Suprapubic skin (tissue), 4 donors: ENCODE measurements around the gene ASTN2. TPM values are rescaled to one million over a fixed set of nuclear protein-coding genes. Genes with fewer than 3 reads are reported as not detected.

Experiments used
- DNase-seq, 2 donors: peaks; one replicate each; pipeline ENCODE4 v3.0.0-alpha.2; 2019; ENCODE audit warnings: low spot score in 2 of 2
- H3K27ac ChIP-seq: fragments of 200-600 bp; sonication (generic); one replicate; pipeline ENCODE4 v1.5.1; 2019
- H3K27me3 ChIP-seq: fragments of 200-600 bp; sonication (generic); one replicate; pipeline ENCODE4 v1.5.1; 2019
- H3K36me3 ChIP-seq: fragments of 200-600 bp; sonication (generic); one replicate; pipeline ENCODE4 v1.5.1; 2019
- H3K4me1 ChIP-seq: fragments of 200-600 bp; sonication (generic); one replicate; pipeline ENCODE4 v1.5.1; 2019
- H3K4me3 ChIP-seq: fragments of 200-600 bp; sonication (generic); one replicate; pipeline ENCODE4 v1.5.1; 2019; ENCODE audit warnings: mild to moderate bottlenecking
- H3K9me3 ChIP-seq: fragments of 200-600 bp; sonication (generic); one replicate; pipeline ENCODE4 v1.5.1; 2019
- CTCF ChIP-seq, 2 donors: fragments of 200-600 bp in 1 of 2; fragments of 450-650 bp in 1 of 2; sonication (generic) in 1 of 2; IDR thresholded peaks; one replicate each; pipeline ENCODE4 v1.5.1; 2016 to 2019; ENCODE audit warnings: antibody characterized with exemption in 2 of 2, mild to moderate bottlenecking in 1 of 2, moderate library complexity in 1 of 2
- EP300 ChIP-seq: sonication (generic); formaldehyde crosslinking; IDR thresholded peaks from one replicate; pipeline ENCODE4 v1.6.1; 2017; ENCODE audit warnings: antibody characterized with exemption
- POLR2A ChIP-seq, 2 donors: fragments of 450-650 bp; IDR thresholded peaks; one replicate each; pipeline ENCODE4 v1.6.1; 2017; ENCODE audit warnings: antibody characterized with exemption in 2 of 2, mild to moderate bottlenecking in 2 of 2, moderate library complexity in 2 of 2
- POLR2AphosphoS5 ChIP-seq, 3 donors: sonication (generic); formaldehyde crosslinking; IDR thresholded peaks; one replicate each; pipeline ENCODE4 v1.6.1; 2017; ENCODE audit warnings: antibody characterized with exemption in 3 of 3
- WGBS: methylation state at CpG from one replicate; pipeline ENCODE4 v1.1.5; 2018; 5-methylcytosine and 5-hydroxymethylcytosine counted together
- total RNA-seq, 4 donors: library from RNA; depleted of rRNA; stranded (reverse); fragments of >200 nt; gene quantifications; one replicate each; pipeline ENCODE4 v1.1.0, GENCODE V29; 2016

ASTN2 gene
- total RNA-seq, 4 donors from 2014 or later = 2.0 to 6.9 (median 3.8) TPM

DNA sequence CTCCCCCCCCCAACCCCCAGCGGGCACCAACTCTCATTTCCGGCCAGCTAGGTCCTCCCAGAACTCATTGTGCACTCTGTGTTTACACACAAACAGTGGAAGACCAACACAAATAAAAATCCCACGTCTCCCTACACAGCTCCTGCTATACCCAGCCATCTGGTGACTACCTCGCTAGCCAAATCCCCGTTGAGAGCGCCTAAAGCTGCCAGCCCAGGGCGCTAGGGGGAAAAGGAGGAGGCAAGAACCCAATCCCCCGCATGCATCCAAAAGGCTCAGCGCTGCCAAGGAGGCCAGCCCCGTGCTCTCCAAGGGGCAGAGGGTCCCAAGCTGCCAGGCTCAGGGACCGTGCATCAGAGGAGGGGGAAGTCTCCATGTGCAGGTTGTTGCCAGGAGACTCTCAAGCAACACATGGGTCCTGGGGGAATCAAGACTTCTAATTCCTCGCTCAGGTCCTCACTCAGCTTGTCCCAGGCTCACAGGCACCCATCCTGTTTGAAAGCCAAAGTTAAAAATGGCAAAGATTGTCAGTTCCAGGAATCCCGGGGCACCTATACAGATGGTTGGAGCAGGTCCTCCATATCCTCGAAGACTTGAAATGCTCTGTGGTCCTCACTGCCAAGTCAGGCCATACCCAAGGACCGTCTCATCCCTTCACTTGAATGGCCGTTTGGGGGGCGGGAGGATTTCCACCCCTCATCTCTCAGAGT lies 2.7 kb downstream of the ASTN2 start:
- no peak for DNase-seq
- peaks cover 26% of the 10 kb centered on the region for H3K4me1 ChIP-seq
- no peak overlapping the region for H3K27ac ChIP-seq
- no peak overlapping the region for H3K4me3 ChIP-seq
- H3K9me3 ChIP-seq = no peaks in the 10 kb centered on the region
- peaks cover 56% of the 10 kb centered on the region for H3K27me3 ChIP-seq
- 50% methylated on average over 11 of the region's 17 CpGs for WGBS
- TF ChIP-seq EP300 (no peak), CTCF (IDR thresholded peaks at IDR 0.05) (no peak)
- no peaks in the 10 kb centered on the region for H3K36me3 ChIP-seq

DNA sequence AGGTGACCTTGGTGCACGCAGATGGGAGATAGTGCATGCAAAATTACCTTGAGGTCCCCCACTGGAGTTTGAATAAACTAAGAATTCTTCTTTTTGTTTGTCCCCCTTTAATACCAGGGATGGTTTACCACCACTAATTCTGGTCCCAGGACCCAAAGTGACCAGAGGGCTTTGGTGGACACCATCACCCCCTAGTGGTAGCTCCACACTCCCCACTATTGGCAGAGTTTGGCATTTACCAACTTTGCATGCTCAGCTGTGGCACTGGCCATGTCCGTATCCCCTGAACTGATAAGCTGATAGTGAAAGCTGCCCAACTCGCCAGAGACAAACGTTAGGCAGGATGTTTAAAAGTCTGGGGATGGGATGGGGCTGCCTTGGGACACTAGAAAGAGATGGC lies 3.3 kb downstream of the ASTN2 start:
- no peaks in the 10 kb centered on the region for H3K36me3 ChIP-seq
- TF ChIP-seq CTCF (IDR thresholded peaks at IDR 0.05) = peak in 1 of 2 donors; percentile 34
- TF ChIP-seq EP300 = no peak
- TF ChIP-seq POLR2AphosphoS5 (IDR thresholded peaks at IDR 0.05) = no peak
- TF ChIP-seq POLR2A (IDR thresholded peaks at IDR 0.05) = no peak
- WGBS = 38% methylated on average over 4 of the region's 4 CpGs
- no peak overlapping the region for H3K27ac ChIP-seq
- H3K27me3 ChIP-seq = peaks cover 50% of the 10 kb centered on the region
- no peak for DNase-seq
- H3K4me1 ChIP-seq = peaks cover 26% of the 10 kb centered on the region
- no peak overlapping the region for H3K4me3 ChIP-seq
- no peaks in the 10 kb centered on the region for H3K9me3 ChIP-seq

- TF ChIP-seq EP300 = no peak
- no peak for TF ChIP-seq POLR2A (IDR thresholded peaks at IDR 0.05)
- no peak for TF ChIP-seq CTCF (IDR thresholded peaks at IDR 0.05)
- no peak for TF ChIP-seq POLR2AphosphoS5 (IDR thresholded peaks at IDR 0.05)
- DNase-seq = no peak
- Histone ChIP-seq H3K27me3 (peaks cover 36% of the 10 kb centered on the region), H3K4me1 (peaks cover 15% of the 10 kb centered on the region), H3K27ac (no peak overlapping the region), H3K36me3 (no peaks in the 10 kb centered on the region), H3K4me3 (no peak overlapping the region), H3K9me3 (no peaks in the 10 kb centered on the region)
- 73% methylated on average over 5 of the region's 5 CpGs for WGBS
Measured at GRCh38 chr9:117409321-117409720, 5.5 kb downstream of the ASTN2 start.

DNA sequence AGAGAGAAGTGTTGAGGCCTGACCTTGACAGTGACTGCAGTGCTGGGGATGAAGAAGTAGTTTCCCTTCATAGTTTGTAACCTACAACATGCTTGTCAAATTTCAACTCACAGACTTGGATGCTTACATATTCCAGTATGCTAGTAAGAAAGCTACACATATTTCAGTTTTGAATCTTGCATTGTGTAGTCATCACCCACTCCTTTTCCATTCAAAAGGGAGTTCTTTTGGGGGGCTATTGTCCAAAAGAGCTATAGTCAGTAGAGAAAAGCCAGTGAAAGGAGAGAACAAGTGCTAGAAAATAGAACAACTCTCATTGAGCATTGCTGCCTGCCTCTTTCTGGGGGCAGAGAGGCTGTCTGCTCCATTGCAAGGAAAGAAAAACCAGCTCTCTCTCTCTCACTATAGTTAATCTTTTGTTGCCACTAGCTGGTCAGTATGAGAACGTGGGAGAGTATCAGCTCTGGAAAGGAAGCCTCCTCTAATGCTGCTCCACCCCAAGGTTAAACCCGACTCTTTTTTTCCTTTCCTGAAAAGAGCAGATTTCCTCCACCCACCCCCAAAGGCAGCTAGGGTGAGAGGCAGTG lies 7.3 kb downstream of the ASTN2 start:
- no peak for DNase-seq
- Histone ChIP-seq H3K36me3 (no peaks in the 10 kb centered on the region), H3K27ac (no peak overlapping the region), H3K9me3 (no peaks in the 10 kb centered on the region), H3K4me1 (peaks cover 3% of the 10 kb centered on the region), H3K4me3 (no peak overlapping the region), H3K27me3 (peaks cover 22% of the 10 kb centered on the region)
- TF ChIP-seq POLR2AphosphoS5 (IDR thresholded peaks at IDR 0.05) (no peak), EP300 (no peak), POLR2A (IDR thresholded peaks at IDR 0.05) (no peak), CTCF (IDR thresholded peaks at IDR 0.05) (no peak)
- 35% methylated on average over 2 of the region's 2 CpGs for WGBS

GRCh38 chr9:117405950-117406705 lies 8.7 kb downstream of the ASTN2 start:
- Histone ChIP-seq H3K4me1 (peaks cover 3% of the 10 kb centered on the region), H3K9me3 (no peaks in the 10 kb centered on the region), H3K27me3 (peaks cover 13% of the 10 kb centered on the region), H3K36me3 (no peaks in the 10 kb centered on the region), H3K27ac (no peak overlapping the region), H3K4me3 (no peak overlapping the region)
- no peak for DNase-seq
- WGBS = 62% methylated on average over 7 of the region's 7 CpGs
- TF ChIP-seq CTCF (IDR thresholded peaks at IDR 0.05) (no peak), POLR2A (IDR thresholded peaks at IDR 0.05) (no peak), EP300 (no peak), POLR2AphosphoS5 (IDR thresholded peaks at IDR 0.05) (no peak)
